Right atrium auricular region (tissue), 2 donors: ENCODE data around the gene CENPM. TPM values are rescaled to one million over a fixed set of nuclear protein-coding genes. Genes with fewer than 3 reads are reported as not detected.

ENCODE experiments used
- DNase-seq: peaks from one replicate; pipeline ENCODE4 v3.0.0-alpha.2; 2019; ENCODE audit warnings: low spot score
- H3K27ac ChIP-seq, 2 donors: fragments of 200-600 bp; sonication (generic); 1 replicate in 1 of 2; 2 replicates in 1 of 2; pipeline ENCODE4 v1.5.1; 2016 to 2019
- H3K27me3 ChIP-seq, 2 donors: fragments of 200-600 bp; sonication (generic); one replicate each; pipeline versions ENCODE4 v1.5.1 to v1.6.0; 2017 to 2019
- H3K36me3 ChIP-seq: fragments of 200-600 bp; sonication (generic); one replicate; pipeline ENCODE4 v1.5.1; 2016
- H3K4me1 ChIP-seq, 2 donors: fragments of 200-600 bp; sonication (generic); one replicate each; pipeline versions ENCODE4 v1.5.1 to v1.6.0; 2017 to 2019
- H3K4me3 ChIP-seq, 2 donors: fragments of 200-600 bp; sonication (generic); 1 replicate in 1 of 2; 2 replicates in 1 of 2; pipeline ENCODE4 v1.5.1; 2017 to 2019; ENCODE audit warnings: mild to moderate bottlenecking in 1 of 2, moderate library complexity in 1 of 2
- H3K9me3 ChIP-seq, 2 donors: fragments of 200-600 bp; sonication (generic); one replicate each; pipeline ENCODE4 v1.5.1; 2019
- CTCF ChIP-seq, 2 donors: fragments of 200-600 bp; sonication (generic); IDR thresholded peaks; one replicate each; pipeline ENCODE4 v1.5.1; 2019; ENCODE audit warnings: antibody characterized with exemption in 2 of 2
- total RNA-seq, 2 donors: library from RNA; depleted of rRNA; stranded (reverse); fragments of >200 nt; gene quantifications; one replicate each; pipeline ENCODE4 v1.1.0, GENCODE V29; 2016

CENPM gene
- total RNA-seq, 2 donors from 2014 or later, result not detected

- no peak for TF ChIP-seq CTCF (IDR thresholded peaks at IDR 0.05)
- no peaks in the 10 kb centered on the region for H3K27me3 ChIP-seq
- no peak overlapping the region for H3K4me3 ChIP-seq
- H3K36me3 ChIP-seq, result no peaks in the 10 kb centered on the region
- DNase-seq, result no peak
- H3K4me1 ChIP-seq, result no peaks in the 10 kb centered on the region
- no peak overlapping the region for H3K27ac ChIP-seq
- no peaks in the 10 kb centered on the region for H3K9me3 ChIP-seq
Measured at GRCh38 chr22:41987276-41987675, 40.3 kb upstream of the CENPM start.

- H3K4me1 ChIP-seq, result no peaks in the 10 kb centered on the region
- H3K36me3 ChIP-seq, result no peaks in the 10 kb centered on the region
- TF ChIP-seq CTCF (IDR thresholded peaks at IDR 0.05), result no peak
- H3K4me3 ChIP-seq, result no peak overlapping the region
- H3K27ac ChIP-seq, result no peak overlapping the region
- no peaks in the 10 kb centered on the region for H3K27me3 ChIP-seq
- no peak for DNase-seq
- H3K9me3 ChIP-seq, result no peaks in the 10 kb centered on the region
Measured at GRCh38 chr22:41983513-41984405, 36.8 kb upstream of the CENPM start.

- no peak for TF ChIP-seq CTCF (IDR thresholded peaks at IDR 0.05)
- Histone ChIP-seq H3K36me3 (no peaks in the 10 kb centered on the region), H3K4me1 (no peaks in the 10 kb centered on the region), H3K4me3 (no peak overlapping the region), H3K9me3 (no peaks in the 10 kb centered on the region), H3K27me3 (no peaks in the 10 kb centered on the region), H3K27ac (no peak overlapping the region)
- DNase-seq, result no peak
Measured at GRCh38 chr22:41982865-41983264, 35.9 kb upstream of the CENPM start.

- TF ChIP-seq CTCF (IDR thresholded peaks at IDR 0.05), result no peak
- Histone ChIP-seq H3K36me3 (no peaks in the 10 kb centered on the region), H3K4me1 (peaks cover 0 to 12% of the 10 kb centered on the region in 2 donors), H3K9me3 (no peaks in the 10 kb centered on the region), H3K27me3 (peaks cover 0 to 4% of the 10 kb centered on the region in 2 donors), H3K4me3 (no peak overlapping the region), H3K27ac (no peak overlapping the region)
- DNase-seq, result no peak
Measured at GRCh38 chr22:41979423-41980250, 32.7 kb upstream of the CENPM start.

- H3K27me3 ChIP-seq, result peaks cover 0 to 4% of the 10 kb centered on the region in 2 donors
- no peak overlapping the region for H3K27ac ChIP-seq
- peaks cover 0 to 12% of the 10 kb centered on the region in 2 donors for H3K4me1 ChIP-seq
- no peaks in the 10 kb centered on the region for H3K9me3 ChIP-seq
- DNase-seq, result no peak
- no peaks in the 10 kb centered on the region for H3K36me3 ChIP-seq
- no peak overlapping the region for H3K4me3 ChIP-seq
- no peak for TF ChIP-seq CTCF (IDR thresholded peaks at IDR 0.05)
Measured at GRCh38 chr22:41978732-41979131, 31.8 kb upstream of the CENPM start.
